GM12801 (cell line): Measurements from ENCODE around the gene SYT1.

Experiments used
- TF ChIP-seq, protein P1 (sequence below): IDR thresholded peaks from one replicate; pipeline ENCODE4 v1.5.1; 2011; ENCODE audit warnings: control low read depth; ENCODE audit not compliant: insufficient read length; ENCODE audit errors: extremely low read depth

SYT1 gene

DNA sequence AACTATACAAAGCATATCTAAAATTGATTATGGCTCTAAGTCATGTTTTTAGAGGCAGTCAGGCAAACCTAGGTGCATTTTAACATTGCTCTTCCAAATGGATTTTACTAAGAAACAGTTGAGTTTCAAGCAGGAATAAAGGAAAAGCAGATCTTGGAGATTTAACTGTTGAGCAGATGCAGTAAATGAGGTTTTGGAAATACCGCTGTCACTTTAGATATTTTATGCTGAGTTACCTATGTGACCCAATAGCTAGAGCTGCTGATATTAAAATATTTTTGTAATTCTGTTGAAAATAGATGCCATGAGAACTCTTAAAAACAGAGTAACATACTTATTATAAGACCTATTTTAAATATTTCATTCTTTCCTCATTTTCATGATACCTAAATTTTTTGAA lies 181.4 kb downstream of the SYT1 start:
- TF ChIP-seq, protein P1, sequence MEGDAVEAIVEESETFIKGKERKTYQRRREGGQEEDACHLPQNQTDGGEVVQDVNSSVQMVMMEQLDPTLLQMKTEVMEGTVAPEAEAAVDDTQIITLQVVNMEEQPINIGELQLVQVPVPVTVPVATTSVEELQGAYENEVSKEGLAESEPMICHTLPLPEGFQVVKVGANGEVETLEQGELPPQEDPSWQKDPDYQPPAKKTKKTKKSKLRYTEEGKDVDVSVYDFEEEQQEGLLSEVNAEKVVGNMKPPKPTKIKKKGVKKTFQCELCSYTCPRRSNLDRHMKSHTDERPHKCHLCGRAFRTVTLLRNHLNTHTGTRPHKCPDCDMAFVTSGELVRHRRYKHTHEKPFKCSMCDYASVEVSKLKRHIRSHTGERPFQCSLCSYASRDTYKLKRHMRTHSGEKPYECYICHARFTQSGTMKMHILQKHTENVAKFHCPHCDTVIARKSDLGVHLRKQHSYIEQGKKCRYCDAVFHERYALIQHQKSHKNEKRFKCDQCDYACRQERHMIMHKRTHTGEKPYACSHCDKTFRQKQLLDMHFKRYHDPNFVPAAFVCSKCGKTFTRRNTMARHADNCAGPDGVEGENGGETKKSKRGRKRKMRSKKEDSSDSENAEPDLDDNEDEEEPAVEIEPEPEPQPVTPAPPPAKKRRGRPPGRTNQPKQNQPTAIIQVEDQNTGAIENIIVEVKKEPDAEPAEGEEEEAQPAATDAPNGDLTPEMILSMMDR: no peak

DNA sequence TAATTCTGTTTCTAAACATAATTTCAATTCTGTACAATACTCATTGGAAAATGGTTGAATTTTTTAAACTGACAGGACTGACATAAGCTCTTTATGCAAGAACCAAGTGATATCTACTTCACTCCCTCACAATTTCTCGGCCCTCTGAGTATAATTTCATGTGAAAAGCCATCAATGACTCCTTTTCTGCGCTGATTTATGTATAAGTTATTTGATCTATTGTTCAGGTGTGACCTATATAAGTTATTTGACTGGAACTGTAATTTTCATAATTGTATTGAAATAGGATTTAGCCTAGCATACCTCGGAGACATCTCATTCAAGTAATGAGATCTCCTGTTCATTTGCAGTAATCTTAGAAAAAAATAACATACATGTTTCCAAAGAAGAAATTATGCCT lies 184.4 kb downstream of the SYT1 start:
- TF ChIP-seq, protein P1: no peak

DNA sequence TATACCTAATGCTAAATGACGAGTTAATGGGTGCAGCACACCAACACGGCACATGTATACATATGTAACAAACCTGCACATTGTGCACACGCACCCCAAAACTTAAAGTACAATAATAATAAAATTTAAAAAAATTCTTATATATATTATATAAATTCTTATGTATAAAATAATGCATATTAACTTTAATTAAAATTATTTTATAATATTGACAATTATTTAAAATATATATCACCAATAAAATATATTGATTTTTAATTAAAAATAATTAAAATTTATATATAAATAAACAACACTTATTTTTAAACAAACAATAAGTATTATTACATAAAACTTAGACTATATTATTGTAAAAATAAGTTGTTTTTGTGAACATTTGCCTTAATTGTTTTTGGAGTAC lies 188.8 kb downstream of the SYT1 start:
- TF ChIP-seq, protein P1: no peak

DNA sequence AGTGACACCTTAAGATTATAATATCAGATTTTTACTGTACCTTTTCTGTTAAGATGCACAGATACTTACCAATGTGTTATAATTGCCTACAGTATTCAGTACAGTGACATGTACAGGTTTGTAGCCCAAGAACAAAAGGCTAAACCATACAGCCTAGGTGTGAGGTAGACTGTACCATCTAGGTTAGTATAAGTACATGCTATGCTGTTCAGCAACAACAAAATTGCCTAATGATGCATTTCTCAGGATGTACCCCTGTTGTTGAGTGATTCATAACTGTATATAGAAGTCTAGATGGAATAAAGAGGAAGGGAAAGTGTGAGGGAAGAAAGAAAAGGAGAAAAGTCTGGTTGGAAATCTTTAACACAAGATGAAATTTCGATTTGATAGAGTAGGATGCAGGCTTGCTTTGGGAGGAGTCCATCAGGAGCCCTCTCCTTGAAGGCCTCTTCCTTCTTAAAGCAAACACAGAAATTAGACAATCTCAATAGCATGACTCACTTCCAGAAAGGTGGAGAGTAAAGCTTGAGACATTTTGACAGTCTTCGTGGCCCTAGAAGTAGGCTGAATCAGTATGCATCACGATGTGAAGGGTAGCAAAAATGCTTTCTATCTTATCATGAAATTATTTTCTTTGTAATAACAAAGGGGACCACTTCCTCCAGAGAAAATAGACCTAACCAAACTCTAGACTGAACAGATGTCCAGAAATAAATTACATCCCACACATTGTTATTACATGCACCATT lies 191.5 kb downstream of the SYT1 start:
- TF ChIP-seq, protein P1: no peak

DNA sequence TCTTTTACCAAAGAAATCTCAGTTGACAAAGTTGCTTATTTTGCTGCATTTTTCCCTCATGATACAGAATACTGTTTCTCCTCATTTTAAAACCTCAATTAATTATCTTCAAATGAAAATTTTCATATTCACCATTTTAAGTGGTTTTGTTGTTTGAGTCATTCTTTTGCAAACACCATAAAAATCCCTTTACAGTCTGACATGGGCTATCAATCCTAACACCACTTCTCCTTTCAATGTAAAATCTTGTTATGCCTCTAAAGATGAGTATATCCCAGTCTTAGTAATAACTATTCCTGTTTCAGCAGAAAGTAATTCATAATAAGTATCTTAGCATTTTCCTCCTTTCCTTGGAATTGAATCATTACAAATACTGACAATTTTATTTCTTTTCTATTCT lies 192.2 kb downstream of the SYT1 start:
- TF ChIP-seq, protein P1: no peak

DNA sequence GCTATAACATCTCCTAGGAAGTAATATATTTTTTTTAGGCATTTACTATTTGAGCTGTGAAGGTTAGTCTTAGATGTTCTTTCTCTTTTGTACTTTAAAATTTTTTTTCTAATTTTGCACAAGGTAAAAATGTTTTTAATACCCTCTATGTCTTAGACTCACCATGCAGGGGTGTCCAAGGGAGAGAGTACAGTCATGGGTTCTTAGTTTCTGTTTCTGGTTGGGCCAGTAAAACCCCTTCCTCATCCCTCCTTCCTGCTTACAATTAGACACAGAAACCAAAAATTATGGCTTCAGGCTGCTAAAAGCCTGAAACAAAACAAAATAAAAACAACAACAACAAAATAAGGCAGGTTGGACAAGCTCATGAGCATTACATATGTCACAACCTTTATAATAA lies 193.0 kb downstream of the SYT1 start:
- TF ChIP-seq, protein P1: no peak

DNA sequence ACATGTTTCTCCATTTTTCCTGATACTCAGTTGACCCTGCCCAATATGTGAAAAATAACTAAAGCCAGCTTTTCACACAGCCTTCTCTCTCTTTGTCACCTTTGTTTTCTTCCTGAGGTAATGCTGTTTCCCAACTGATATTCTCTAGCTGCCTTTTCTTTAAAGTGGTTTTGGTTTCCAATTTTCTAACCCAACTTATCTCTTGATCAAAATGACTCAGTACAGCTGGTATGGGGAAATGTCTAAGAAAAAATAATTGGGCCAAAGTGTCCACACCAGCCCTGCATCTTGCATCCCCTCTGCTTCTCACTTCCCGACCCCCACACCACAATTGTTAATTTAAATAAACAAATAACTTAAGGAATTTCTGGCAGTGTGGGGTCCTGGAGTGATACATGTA lies 193.8 kb downstream of the SYT1 start:
- TF ChIP-seq, protein P1: no peak

DNA sequence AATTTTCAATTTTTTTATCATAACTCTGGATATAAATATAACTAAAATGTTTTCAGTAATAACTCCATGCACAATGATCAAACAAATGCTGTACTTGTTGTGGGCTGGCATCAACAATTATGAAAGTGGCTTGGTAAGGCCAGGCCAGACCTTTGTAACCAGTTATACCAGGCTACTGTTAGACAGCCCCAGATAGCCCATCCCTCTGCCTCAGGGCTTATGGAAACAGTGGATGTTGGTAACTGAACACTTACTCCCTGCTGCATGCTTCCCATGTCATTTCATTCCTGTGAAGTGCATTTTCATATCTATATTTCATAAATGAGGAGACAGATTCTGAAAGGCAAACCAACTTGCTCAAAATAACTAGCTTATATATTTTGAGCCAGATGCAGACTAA lies 195.0 kb downstream of the SYT1 start:
- TF ChIP-seq, protein P1: no peak
